Measurements from ENCODE around the gene SLC51A.
"Not testable (repeated sequence)": the region's sequence is repeated elsewhere in the genome, so short reads cannot be mapped to it uniquely, and the experiment has no call there.

SLC51A gene

GRCh38 chr3:196207159-196207832 is 9.0 kb upstream of the SLC51A start:
- DNase-seq (ENCODE audit: low read depth in 1 of 2, low spot score in 1 of 2) = no peak
- Histone ChIP-seq H3K4me3 (replicated peaks; ENCODE audit: insufficient read depth, low read length) (peak overlapping the region; percentile 37), H3K27me3 (ENCODE audit: insufficient read depth, poor library complexity, severe bottlenecking) (no peaks in the 10 kb centered on the region), H3K27ac (replicated peaks) (no peak overlapping the region)
- TF ChIP-seq GABPA (IDR thresholded peaks at IDR 0.05; ENCODE audit: low read depth) (no peak), CTCF (IDR thresholded peaks at IDR 0.05; ENCODE audit: insufficient read depth, low read length) (no peak), REST (IDR thresholded peaks at IDR 0.05; ENCODE audit: insufficient replicate concordance, low read depth) (no peak), POLR2AphosphoS5 (IDR thresholded peaks at IDR 0.05; ENCODE audit: low read depth) (no peak), SPI1 (IDR thresholded peaks at IDR 0.05; ENCODE audit: borderline replicate concordance, low read depth) (no peak)

DNA sequence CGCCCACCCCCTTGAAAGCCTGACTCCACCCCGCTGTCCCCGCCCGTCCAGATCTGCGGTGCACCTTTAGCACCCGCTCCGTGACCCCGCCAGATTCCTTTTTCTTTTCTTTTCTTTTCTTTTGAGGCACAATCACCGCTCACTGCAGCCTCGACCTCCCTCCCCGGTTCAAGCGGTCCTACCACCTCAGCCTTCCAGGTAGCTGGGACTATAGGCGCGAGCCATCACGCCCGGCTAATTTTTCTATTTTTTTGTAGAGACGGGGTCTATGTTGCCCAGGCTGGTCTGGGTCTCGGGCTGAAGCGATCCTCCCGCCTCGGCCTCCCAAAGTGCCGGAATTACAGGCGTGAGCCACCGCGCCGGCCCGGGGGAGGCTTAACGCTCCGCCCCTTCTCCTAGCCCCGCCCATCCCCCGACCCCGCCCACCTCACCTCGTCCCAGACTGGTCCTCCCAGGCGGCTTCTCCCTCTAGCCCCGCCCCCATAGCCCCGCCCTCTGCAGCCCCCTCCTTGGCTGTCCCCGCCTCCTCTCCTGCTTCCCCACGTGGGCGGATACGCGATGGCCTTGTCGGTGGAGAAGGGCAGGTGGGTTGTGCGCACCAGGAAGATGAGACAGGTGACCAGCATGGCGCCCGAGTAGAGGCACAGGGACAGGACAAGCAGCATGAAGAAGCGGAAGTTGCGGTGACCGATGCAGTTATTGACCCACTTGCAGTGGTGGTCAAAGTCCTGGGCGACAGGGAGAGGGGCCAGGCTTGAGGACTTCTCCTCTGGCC is 8.3 kb upstream of the SLC51A start:
- DNase-seq (ENCODE audit: low read depth in 1 of 2, low spot score in 1 of 2) = no peak
- Histone ChIP-seq H3K27me3 (ENCODE audit: insufficient read depth, poor library complexity, severe bottlenecking) (no peaks in the 10 kb centered on the region), H3K4me3 (replicated peaks; ENCODE audit: insufficient read depth, low read length) (peak overlapping the region; percentile 28), H3K27ac (replicated peaks) (no peak overlapping the region)
- no peak for TF ChIP-seq POLR2AphosphoS5 (IDR thresholded peaks at IDR 0.05; ENCODE audit: low read depth)
- TF ChIP-seq REST (IDR thresholded peaks at IDR 0.05; ENCODE audit: insufficient replicate concordance, low read depth) = no peak
- no peak for TF ChIP-seq CTCF (IDR thresholded peaks at IDR 0.05; ENCODE audit: insufficient read depth, low read length)
- TF ChIP-seq GABPA (IDR thresholded peaks at IDR 0.05; ENCODE audit: low read depth) = no peak
- TF ChIP-seq SPI1 (IDR thresholded peaks at IDR 0.05; ENCODE audit: borderline replicate concordance, low read depth) = no peak

DNA sequence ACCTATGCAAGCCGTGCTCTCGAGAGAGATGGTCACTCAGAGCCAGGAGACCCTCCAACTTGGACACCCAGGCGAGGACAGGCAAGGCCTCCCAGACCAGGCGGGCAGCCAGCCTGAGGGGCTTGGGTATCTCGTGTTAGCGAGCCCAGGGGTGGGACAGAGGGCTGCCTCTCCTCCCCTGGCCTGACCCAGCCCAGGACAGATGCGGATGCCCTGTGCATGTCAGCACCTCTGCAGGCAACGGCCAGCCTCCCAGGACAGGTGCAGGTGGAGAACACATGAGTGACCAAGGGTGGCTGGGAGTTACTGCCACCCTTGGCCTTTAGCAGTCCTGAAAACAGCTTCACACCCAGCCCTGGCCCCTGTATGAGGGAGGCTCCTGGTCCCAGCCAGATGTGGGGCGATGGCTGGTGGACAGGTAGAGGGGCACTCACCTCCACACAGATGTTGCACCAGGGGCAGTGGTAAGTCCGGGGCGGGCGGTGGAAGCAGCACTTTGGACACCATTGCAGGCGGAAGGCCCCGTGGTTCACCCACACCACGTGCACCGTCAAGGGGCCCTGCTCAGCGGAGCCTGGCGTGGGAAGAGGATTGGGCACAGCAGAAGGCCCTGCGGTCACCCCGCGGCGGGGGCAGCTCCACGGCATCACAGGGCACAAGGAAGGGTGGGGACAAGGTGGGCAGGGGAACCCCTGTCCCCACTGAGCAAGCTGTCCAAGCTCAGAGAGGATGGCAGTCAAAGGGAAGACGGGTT is 7.2 kb upstream of the SLC51A start:
- Histone ChIP-seq H3K4me3 (replicated peaks; ENCODE audit: insufficient read depth, low read length) (no peak overlapping the region), H3K27me3 (ENCODE audit: insufficient read depth, poor library complexity, severe bottlenecking) (no peaks in the 10 kb centered on the region), H3K27ac (replicated peaks) (no peak overlapping the region)
- DNase-seq (ENCODE audit: low read depth in 1 of 2, low spot score in 1 of 2) = no peak
- no peak for TF ChIP-seq POLR2AphosphoS5 (IDR thresholded peaks at IDR 0.05; ENCODE audit: low read depth)
- no peak for TF ChIP-seq GABPA (IDR thresholded peaks at IDR 0.05; ENCODE audit: low read depth)
- no peak for TF ChIP-seq SPI1 (IDR thresholded peaks at IDR 0.05; ENCODE audit: borderline replicate concordance, low read depth)
- TF ChIP-seq CTCF (IDR thresholded peaks at IDR 0.05; ENCODE audit: insufficient read depth, low read length) = no peak
- TF ChIP-seq REST (IDR thresholded peaks at IDR 0.05; ENCODE audit: insufficient replicate concordance, low read depth) = no peak

DNA sequence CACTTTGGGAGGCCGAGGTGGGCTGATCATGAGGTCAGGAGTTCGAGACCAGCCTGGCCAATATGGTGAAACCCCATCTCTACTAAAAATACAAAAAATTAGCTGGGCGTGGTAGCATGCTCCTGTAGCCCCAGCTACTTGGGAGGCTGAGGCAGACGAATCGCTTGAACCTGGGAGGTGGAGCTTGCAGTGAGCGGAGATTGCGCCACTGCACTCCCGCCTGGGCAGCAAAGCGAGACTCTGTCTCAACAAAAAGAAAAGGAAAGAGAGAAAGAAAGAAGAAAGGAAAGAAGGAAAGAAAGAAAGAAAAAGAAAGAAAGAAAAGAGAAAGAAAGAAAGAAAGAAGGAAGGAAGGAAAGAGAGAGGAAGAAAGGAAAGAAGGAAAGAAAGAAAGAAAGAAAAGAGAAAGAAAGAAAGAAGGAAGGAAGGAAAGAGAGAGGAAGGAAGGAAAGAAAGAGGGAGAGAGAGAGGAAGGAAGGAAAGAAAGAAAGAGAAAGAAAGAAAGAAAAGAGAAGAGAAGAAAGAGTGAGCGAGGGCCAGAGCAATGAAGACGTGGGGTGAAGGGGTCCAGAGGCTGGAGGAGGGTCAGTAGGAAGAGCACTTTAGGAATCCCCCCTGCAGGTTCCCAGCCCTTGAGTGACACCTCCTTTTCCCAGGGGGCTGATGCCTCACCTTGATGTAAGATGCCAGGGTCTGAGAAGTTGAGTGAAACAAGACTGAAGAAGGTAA is 6.2 kb upstream of the SLC51A start:
- H3K27ac ChIP-seq (replicated peaks); H3K27me3 ChIP-seq (ENCODE audit: insufficient read depth, poor library complexity, severe bottlenecking); H3K4me3 ChIP-seq (replicated peaks; ENCODE audit: insufficient read depth, low read length); DNase-seq (ENCODE audit: low read depth in 1 of 2, low spot score in 1 of 2): not testable (repeated sequence)
